Activated T-helper 9 cell treated with anti-CD3 and anti-CD28 coated beads, Interleukin-2, amount 50 U/mL, for 16 hours (primary cell): ENCODE measurements around the gene TPSD1.
"Not testable (repeated sequence)": the region's sequence is repeated elsewhere in the genome, so short reads cannot be mapped to it uniquely, and the experiment has no call there.

Source experiments
- DNase-seq: peaks from one replicate; pipeline ENCODE4 v3.0.0-alpha.2; 2020; ENCODE audit warnings: low read depth

The TPSD1 gene

GRCh38 chr16:1255276-1256122, at the start of gene TPSD1:
TPSD1 (plus strand) TSS chr16:1256069; CDS start chr16:1256281, 212 bp downstream.
- not testable (repeated sequence) for DNase-seq

- DNase-seq, result no peak
Measured at GRCh38 chr16:1206326-1206725, 49.5 kb upstream of the TPSD1 start.

- no peak for DNase-seq
Measured at GRCh38 chr16:1206786-1207185, 49.1 kb upstream of the TPSD1 start.

- DNase-seq, result no peak
Measured at GRCh38 chr16:1208239-1208830, 47.5 kb upstream of the TPSD1 start.

GRCh38 chr16:1209081-1209480, 46.8 kb upstream of the TPSD1 start:
- no peak for DNase-seq

- no peak for DNase-seq
Measured at GRCh38 chr16:1210461-1210860, 45.4 kb upstream of the TPSD1 start.

- DNase-seq, result no peak
Measured at GRCh38 chr16:1211451-1212268, 44.2 kb upstream of the TPSD1 start.

- DNase-seq, result no peak
Measured at GRCh38 chr16:1212616-1213194, 43.2 kb upstream of the TPSD1 start.

GRCh38 chr16:1213231-1213630, 42.6 kb upstream of the TPSD1 start:
- DNase-seq, result no peak

- DNase-seq, result no peak
Measured at GRCh38 chr16:1213796-1214372, 42.0 kb upstream of the TPSD1 start.

- no peak for DNase-seq
Measured at GRCh38 chr16:1214719-1215118, 41.1 kb upstream of the TPSD1 start.

- DNase-seq, result no peak
Measured at GRCh38 chr16:1215574-1216295, 40.1 kb upstream of the TPSD1 start.

- DNase-seq, result no peak
Measured at GRCh38 chr16:1216296-1216619, 39.6 kb upstream of the TPSD1 start.

GRCh38 chr16:1216681-1217400, 39.0 kb upstream of the TPSD1 start:
- no peak for DNase-seq

GRCh38 chr16:1217526-1217925, 38.3 kb upstream of the TPSD1 start:
- no peak for DNase-seq

- DNase-seq, result no peak
Measured at GRCh38 chr16:1218061-1218929, 37.6 kb upstream of the TPSD1 start.

GRCh38 chr16:1218930-1219611, 36.8 kb upstream of the TPSD1 start:
- no peak for DNase-seq

GRCh38 chr16:1220098-1220728, 35.7 kb upstream of the TPSD1 start:
- no peak for DNase-seq
